HG03342 (cell line): Measurements from ENCODE around the gene SDK2.

Experiments used
- ATAC-seq: cut with Tn5 transposase; IDR thresholded peaks from one replicate; pipeline ENCODE4 v1.9.1; 2021; ENCODE audit warnings: mild to moderate bottlenecking, moderate library complexity; ENCODE audit not compliant: unreplicated experiment

SDK2 gene

GRCh38 chr17:73401911-73402310, 242.3 kb downstream of the SDK2 start:
- no peak for ATAC-seq

DNA sequence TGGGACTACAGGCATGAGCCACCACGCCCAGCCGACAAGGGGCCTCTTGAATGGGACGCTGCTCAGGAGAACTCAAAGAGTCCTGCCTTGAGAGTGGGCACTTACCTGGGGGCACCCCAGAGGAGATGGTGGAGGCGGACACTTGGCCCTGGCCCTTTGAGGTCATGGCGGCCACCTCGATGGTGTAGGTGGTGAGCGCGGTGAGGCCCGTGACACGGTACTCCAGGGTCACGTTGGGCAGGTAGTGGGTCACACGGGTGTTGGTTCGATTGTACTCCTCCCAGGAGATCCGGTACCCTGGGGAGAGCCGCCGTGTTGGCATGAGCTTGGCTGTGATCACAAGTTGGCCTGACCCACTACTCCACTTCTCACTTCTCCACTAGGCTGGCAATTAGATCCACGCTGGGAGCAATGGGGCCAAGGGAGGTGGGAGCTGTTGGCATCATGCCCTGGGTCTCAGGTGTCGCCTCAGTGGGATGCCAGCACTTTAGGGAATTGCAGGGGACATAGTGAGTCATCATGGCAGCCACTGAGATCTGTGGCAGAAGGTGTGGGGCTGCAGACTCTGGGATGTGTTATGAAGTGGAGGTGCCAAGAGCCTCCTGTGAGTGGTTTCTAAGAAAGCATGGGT, 243.2 kb downstream of the SDK2 start:
- ATAC-seq, result no peak

DNA sequence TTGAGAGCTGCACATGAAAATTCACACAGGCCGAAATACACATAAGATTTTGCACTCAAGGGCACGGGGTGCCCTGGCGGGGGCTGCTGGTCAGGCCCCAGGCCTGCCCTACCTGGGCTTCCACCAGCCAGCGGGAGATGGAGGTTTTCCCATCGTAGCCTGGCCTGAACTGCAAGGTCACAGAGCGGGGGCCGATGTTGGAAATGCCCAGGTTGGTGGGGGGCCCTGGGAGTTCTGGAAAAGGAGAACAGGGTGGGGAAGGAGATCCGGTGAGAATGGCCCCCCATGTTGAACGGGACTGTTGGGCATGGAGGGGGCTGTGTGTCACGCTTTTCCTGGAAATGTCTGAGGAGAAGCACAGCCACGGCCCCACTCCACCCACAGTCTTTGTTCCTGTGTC, 245.2 kb downstream of the SDK2 start:
- ATAC-seq, result no peak

DNA sequence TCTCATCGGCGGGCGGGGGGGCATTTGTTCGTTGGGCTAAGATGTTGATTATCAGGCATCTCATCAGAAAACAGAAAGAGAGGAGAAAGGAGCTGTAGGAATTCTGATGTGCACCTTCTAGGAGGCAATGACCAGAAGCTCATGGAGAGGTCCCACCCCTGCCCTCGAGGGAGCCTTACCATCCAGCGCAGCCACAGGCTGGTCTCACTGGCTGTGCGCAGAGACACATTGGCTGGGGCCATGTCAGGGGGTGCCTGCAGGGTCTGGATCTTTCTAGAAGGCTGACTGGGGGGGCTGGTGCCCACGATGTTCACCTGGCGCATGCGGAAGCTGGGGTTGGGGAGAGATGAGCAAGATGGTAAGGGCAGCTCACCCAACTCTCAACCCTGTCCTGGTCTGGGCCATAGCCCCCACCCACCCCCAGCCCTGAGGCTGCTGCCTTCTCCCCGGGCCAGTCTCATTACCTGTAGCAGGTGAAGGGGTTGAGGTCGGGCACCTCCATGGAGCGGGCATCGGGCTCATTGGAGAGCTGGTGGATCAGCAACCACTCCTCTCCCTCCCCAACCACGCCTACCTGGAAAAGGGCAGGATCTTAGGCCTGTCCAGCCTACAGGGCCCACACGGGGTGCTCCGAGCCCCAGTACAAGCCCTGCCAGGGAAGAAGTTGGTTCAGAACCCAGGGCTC, 246.2 kb downstream of the SDK2 start:
- ATAC-seq, result no peak

- no peak for ATAC-seq
Observed at GRCh38 chr17:73397278-73397826, 246.9 kb downstream of the SDK2 start.

- ATAC-seq, result no peak
Observed at GRCh38 chr17:73396431-73397277, 247.6 kb downstream of the SDK2 start.

- no peak for ATAC-seq
Observed at GRCh38 chr17:73394512-73395450, 249.5 kb downstream of the SDK2 start.

- no peak for ATAC-seq
Observed at GRCh38 chr17:73393962-73394361, 250.3 kb downstream of the SDK2 start.

DNA sequence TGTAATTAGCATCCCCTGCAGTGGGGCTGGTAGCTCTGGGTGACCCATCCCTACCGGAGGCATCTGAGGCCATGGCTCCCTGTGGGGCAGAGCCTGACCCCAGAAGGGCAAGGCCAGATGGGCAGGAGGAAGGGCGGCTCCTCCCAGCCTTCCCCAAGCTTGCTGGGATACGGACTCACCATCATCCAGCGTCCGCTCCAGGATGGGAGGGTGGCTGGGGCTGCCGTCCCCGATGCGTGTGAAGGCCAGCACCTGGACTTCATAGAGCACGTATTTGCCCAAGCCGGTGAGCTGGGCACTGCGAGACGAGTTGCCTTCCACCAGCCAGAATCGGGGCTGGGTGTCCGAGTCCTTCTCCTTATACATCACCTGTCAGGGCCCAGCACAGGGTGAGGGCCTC, 250.9 kb downstream of the SDK2 start:
- ATAC-seq, result no peak

DNA sequence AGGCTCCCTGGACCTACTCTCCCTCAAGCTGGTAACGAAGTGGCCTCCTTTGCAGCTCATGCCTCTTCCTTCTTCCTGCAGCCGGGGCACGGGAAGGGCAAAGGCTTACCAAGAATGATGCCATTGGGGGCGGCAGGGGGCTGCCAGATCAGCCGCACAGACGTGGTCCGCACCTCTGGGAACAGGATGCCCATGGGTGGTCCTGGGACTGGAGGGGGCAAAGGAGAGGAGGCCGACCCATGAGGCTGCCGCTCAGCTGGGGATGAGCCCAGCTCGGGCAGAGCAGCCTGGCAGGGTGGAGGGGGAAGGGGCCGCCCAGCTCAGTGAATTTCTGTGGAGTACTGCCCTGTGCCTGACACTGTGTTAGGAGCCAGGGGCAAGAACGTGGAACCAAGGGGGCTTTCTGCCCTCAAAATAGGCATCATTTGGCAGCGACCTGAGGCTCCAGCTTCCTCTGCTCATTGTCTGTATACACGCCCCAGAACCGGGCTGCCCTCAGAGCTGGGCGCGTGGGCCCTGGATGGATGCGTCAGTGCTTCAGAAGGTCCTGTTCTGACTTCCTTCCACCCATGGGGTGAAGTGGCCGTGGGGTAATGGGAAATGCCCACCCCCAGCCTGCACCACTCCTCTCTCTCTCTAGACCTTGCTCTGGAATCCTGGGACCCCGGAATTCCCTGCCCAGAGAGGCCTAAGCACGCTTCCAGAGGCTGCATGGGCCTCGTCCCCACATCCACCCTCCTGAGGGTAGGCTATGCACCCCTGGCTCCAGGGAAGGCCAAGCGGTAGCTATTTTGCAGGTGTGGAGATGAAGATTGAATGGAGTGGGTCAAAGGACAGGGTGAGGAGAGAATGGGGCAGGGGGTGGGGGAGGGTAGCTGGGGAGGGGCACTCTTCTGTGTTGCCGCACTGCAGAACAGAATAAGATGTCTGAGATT, 252.6 kb downstream of the SDK2 start:
- no peak for ATAC-seq

GRCh38 chr17:73390851-73391250, 253.4 kb downstream of the SDK2 start:
- no peak for ATAC-seq

DNA sequence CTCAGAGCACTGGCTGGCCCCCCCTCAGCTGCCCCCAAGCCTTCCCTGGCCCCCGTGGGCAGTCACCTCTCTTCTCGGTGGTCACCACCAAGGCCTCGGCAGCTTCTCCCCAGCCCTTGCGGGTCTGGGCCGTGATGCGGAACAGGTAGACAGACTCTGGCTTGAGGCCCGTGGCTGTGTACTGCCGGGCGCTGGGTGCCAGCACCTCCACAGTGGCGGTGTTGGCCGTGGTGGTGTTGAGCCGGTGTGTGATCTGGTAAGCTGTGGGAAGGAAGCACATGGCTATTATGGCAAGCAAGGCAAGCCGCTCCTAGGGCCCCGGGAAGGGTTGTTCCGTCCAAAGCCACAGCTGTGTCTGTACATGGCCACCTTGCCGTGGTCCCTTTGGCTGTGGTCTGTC, 254.0 kb downstream of the SDK2 start:
- no peak for ATAC-seq

DNA sequence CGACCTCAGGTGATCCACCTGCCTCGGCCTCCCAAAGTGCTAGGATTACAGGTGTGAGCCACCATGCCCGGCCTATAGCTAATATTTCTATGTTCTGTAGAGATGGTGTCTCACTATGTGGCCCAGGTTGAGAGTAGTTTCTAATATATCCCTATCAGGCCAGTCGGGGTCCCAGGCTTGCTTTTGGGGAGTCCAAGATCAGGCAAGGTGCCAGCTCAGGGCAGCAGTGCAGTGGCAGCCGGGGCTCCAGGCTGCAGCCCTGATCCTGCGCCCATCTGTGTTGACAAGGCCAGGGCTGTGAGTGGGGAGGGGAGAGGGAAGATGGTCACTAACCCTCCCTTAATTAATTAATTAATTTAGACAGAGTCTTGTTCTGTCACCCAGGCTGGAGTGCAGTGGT, 254.8 kb downstream of the SDK2 start:
- no peak for ATAC-seq

GRCh38 chr17:73388578-73388905, 255.7 kb downstream of the SDK2 start:
- no peak for ATAC-seq

- ATAC-seq, result no peak
Observed at GRCh38 chr17:73387746-73388577, 256.3 kb downstream of the SDK2 start.

GRCh38 chr17:73386561-73386960, 257.7 kb downstream of the SDK2 start:
- ATAC-seq, result no peak

DNA sequence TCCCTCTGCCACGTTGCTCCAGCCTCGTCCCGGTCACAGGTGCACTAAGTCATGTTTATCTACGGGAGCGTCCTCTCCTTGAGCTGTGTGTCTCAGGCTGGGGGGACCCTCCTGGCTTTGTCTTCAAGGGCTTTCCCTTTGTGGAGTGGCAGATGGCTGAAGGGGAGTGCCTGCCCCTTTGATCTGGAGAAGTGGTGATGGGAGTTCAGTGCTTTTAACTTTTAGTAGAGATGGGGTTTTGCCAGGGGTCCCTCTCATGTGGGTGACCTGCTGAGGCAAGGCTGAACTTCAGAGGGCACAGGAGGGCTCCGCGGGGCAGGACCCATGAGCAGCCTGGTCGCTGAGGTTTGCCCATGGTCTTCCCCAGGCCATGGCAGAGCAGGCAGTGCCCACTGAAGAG, 259.3 kb downstream of the SDK2 start:
- no peak for ATAC-seq

DNA sequence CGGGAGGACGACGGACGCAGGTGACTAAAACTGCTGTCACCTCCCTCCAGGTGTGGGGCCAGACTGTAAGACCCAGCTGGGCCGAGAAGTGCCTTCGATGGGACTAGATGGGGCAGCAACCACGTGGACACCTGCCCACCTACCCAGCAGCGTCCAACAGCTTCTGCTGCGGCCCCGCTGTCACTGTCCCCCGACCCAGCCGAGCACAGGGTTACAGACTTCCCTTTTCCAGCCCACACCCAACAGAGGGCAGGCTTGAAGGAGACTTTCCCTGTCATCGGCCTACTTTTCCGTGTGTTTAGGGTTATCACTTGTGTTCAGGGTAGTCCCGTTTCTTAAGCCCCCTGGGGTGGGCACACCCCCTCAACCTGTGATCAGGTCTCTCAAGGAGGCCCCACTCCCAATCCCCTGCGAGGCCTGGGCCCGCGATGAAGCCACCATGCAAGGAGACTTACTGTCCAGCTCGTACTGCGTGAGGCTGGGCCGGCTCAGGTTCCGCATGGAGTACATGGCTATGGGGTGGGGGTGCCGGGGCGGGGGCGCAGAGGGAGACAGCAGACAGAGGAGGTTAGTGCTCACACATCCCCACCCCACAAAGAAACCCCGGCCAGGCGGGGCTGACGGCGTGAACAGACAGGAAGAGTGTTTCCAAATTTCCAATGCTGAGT, 263.7 kb downstream of the SDK2 start:
- ATAC-seq, result no peak
